Measurements from ENCODE around the gene GRIN2C.
A peak's percentile ranks its signal among the peaks of the same experiment; 100 is the strongest.

GRIN2C gene

GRCh38 chr17:74818291-74818938, 41.3 kb downstream of the GRIN2C start:
- DNase-seq: no peak

- no peak for DNase-seq
Measured at GRCh38 chr17:74816905-74817620, 42.6 kb downstream of the GRIN2C start.

DNA sequence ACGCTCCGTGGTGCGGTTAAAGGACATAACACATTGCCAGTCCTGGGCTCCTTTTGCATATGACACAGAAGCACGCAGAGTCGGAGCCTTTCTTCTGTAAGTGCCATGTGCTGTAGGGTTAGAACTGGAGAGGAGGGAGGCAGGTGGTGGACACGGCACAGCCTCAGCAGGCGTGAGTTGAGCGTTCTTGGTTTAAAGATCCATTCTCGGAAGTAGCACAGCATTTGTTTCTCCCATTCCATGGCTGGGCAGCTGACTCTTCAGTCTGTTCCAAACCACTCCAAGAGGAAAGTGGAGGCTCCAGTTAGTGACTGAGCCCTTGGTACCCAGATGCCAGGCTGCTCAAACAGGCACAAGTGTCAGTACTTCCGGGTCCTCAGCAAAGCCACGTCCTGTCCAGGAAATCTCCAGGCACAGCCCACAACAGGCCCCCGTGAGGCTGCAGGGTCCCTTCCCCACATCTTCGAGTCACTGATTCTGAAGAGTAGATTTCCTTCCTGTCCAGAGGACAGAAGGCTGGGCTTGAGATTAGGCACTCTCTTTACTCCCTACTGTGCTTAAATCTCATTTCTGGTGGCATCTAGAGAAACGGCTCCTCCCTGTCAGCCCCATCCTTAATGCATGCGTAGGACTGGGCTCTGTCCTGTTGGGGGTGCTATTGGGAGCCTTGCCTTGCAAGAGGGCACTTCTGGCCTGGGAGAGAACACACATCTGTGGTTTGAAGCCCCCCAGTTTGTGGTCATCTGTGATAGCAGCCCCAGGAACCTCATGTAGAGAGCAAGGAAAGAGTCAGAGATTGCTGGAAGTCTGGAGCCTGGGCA, 43.9 kb downstream of the GRIN2C start:
- DNase-seq: no peak

GRCh38 chr17:74815067-74815466, 44.6 kb downstream of the GRIN2C start:
- no peak for DNase-seq

GRCh38 chr17:74814453-74814852, 45.2 kb downstream of the GRIN2C start:
- no peak for DNase-seq

DNA sequence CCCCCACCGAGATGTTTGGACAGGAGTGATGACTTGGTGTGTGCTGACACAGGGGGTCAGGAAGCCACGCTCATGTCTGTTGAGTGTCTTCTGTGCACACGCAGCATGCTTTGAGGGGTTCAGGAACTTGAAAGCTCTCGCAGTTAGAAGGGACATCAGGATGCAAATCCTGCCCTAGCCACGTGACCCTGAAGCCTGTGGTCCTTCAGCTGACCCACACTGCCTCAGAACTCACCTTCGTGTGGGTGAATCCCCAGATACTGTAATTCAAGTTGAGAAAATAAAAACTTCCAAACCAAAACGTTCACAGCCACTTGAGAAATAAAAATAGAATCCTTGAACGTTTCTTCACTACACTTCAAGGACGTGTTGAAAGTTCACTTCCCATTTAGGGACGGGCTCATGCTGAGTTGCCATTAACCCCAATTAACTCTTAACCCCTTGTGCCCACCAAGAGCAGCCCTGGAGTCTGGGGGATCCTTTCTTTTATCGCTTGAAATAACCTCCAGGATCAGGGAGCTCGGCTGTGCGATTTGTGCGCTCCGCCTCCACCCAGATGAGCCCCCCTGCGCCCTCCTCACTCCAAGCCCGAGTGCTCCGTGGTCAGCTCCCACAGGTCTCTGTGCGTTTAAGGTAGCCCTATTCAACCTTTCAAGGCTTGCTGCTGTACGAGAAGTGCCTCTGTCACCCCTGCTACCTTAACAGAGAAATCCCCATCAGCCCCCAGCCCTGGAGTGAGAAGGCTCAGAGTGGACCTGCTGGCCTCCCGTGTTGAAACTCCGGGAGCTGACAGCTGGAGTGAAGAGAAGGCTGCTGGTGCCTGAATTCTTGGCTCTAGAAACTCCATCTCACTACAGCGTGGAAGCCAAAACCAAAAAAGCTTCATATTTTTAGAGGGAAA, 47.3 kb downstream of the GRIN2C start:
- DNase-seq: no peak

DNA sequence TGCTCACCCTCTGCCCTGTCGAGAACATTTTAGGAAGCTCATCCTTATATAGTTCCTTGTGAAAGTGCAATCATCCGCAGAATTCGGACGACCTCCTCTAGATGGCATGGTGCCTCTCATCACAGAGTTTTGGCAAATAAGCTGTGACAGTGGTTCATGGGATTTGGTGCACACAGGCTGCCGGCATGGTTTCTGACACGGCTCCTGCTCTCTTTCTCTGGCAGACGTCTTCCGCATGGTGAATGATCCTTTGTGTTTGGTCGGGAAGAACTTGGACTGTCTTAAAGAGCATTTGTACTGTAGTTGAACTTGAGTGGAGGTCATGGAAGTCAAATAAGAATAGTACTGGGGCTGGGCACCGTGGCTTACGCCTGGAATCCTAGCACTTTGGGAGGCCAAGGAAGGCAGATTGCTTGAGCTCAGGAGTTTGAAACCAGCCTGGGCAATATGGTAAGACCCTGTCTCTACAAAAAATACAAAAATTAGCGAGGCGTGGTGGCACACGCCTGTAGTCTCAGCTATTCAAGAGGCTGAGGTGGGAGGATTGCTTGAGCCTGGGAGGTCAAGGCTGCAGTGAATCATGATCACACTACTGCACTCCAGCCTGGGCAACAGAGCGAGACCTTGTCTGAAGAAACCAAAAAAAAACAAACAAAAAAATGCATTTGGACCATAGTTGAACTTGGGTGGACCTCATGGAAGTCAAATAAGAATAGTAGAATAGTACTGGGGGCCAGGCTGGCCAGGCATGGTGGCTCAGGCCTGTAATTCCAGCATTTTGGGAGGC, 48.8 kb downstream of the GRIN2C start:
- DNase-seq: no peak

GRCh38 chr17:74808714-74809430, 50.8 kb downstream of the GRIN2C start:
- no peak for DNase-seq

GRCh38 chr17:74807925-74808324, 51.8 kb downstream of the GRIN2C start:
- DNase-seq: peak; percentile 30

DNA sequence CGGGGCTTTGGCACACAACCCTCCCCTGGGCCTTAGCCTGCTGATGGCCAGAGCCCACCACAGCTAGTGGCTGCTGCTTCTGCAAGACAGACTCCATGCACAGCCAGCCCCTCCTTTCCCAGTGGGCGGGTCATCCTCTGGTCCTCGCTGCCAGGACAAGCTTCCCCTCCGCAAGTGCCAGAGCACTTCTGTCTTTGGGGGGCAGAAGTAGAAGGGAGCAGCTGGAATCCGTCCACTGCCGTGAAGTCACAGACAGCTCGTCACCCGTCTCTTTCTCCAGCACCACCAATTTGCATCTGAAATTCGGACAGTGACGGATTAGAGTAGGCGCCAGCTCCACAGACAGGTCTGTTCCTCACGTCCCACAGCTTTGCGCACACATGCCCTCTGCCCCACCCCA, 52.2 kb downstream of the GRIN2C start:
- no peak for DNase-seq

GRCh38 chr17:74806334-74806733, 53.4 kb downstream of the GRIN2C start:
- DNase-seq: no peak

- DNase-seq: no peak
Measured at GRCh38 chr17:74805591-74805991, 54.1 kb downstream of the GRIN2C start.

DNA sequence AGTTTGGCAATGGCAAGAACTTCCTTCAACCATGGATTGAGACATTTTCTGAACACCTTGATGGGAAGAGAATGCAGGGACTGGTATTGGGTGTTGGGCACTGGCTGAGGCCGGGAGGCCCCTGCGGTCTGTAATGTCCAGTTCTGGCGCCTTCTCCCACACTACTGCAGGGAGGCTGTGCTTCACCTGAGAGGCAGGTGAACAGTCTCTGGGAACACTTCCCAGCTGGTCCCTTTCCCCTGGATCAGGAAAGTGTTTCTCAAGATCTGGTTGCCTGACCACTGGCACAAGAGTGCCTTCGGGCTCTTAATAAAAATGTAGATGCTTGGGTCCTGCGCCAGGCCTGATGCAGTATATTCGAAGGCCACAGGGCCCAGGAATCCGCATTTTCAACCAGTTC, 55.0 kb downstream of the GRIN2C start:
- DNase-seq: no peak

DNA sequence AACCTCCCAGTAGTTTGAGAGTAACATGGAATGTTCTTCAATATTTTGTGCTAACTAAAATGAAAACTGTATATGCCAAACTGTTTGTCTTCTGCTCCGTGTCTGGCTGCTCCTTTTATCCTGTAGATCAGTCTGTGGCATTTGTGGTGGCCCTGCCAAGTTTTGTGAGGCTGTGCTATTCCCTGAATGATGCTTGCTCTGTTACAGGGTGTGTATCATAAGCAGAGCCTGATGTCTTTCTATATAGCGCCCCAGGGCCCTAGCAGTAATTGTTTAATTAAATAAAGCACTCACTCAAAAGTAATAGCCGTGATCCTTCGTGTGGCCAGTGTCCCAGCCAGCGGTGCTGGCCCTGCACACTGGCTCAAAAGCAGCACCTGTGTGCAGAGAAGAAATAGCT, 55.7 kb downstream of the GRIN2C start:
- no peak for DNase-seq

- no peak for DNase-seq
Measured at GRCh38 chr17:74803388-74803930, 56.2 kb downstream of the GRIN2C start.

DNA sequence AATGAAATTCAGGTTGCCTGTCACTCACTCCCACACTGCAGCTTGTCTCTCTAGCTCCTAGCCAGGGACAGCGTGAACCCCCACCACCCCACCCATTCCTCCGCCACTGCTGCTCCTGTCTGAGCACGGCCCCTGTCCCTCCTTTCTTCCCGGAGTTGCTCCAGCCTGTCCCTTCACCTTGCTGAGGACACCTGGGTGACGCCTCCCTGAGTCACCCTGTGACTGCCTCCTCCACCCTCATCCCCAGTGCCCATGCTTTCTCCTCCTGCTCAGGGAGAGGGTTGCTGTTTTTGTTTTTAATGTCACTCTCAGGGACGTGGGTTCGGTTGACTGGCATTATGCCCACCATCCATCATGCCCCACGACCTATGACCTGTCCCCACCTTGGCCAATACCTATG, 57.8 kb downstream of the GRIN2C start:
- no peak for DNase-seq

DNA sequence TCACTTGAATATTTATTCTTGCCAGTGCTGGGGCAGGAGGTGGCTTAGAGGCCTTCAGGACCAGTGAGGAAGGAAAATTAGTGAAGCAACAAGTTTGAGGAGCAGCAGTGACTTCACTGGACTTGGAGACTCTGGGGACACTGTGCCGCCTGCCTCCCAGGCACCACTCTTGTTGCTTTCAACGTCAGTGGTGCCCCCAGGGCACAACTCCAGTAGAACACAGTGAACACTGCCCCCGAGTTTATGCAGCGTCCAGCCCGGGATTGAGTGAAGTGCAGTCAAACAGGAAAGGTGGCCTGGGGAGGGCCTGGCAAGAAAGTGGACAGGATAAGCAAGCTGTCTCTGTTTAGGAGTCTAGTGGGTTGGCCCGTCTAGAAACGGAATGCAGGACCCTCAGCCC, 59.2 kb downstream of the GRIN2C start:
- DNase-seq: no peak

DNA sequence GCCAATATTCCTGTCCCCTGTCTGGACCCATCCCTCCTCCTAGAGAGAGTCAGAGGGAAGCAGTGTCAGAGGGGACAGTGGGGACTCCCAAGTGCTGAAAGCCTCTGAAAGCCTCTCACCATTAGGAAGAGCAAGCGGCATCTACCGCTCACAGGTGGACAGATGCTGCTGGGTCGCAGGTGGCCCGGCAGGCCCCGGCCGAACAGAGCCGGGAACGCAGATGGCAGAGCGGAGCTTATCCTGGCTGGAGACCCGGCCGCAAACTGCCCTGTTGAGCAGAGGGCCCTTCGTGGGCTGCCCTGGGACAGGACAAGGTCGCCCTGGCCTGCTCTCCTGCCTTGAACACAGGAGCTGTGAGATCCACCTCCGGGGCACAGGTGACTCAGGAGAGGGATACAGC, 60.6 kb downstream of the GRIN2C start:
- DNase-seq: no peak

DNA sequence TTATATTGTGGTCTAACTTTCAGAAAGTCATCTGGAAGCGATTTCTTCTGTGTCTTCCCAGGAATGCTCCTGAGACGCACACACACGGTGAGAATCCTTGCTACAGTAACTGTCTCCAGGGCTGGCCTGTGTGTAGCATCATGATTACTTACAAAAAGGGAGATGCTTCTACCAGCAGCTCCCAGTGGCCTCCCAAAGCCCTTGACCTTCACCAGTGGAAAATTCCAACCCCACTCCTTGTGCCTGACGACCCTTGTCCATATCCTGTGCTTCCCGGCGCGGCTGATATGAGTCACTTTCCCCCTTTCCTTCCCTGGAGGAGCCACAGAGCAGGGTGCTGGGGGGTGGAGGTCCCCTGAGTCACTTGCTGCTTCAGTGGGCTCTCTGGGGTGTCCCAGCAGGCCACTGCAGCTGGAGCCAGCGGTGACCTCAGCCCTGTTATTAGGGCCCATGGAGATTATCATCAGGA, 61.4 kb downstream of the GRIN2C start:
- DNase-seq: no peak

DNA sequence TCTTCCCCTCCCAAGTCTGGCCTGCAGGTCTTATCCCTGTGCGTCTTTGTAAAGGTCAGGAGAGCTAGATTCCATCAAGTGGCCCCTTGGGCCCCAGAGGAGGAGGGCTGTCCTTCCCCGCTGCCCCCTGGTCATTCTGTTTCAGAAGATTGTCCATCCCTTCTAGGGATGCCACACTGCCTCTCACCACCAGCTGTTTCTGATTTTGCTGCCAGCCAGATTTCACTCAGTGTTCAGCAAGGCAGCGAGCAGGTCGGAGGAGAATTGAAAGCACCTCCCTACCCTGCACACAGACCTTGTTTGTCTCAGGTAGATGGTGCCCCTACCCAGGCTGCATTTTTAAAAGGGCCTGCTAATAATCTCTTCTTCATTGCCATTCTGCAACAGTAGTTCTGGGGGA, 61.9 kb downstream of the GRIN2C start:
- no peak for DNase-seq

DNA sequence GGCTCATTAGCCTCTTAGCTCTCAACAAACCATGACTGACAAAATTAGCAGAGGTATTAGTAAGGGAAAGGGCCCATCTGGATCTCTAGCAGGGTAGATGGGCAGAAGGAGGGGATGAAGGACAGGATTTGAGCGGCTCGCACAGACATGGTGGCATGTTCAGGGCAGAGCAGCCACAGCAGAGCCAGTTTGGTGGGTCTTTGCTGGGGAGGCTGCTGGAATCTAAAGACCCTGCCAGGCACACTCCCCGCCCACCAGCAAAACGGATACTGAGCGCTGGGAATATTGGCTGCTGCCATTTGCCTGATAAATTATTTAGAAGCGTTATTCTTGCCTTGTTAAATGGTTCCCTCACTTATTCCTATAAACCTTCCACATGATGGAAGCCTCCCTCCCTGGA, 62.8 kb downstream of the GRIN2C start:
- no peak for DNase-seq

Data from RPMI8226 (cell line).